ENCODE results near the gene ZNF75A.

- TF ChIP-seq CTCF (optimal IDR thresholded peaks at IDR 0.05 in 1 of 3, IDR thresholded peaks at IDR 0.05 in 1 of 3, conservative IDR thresholded peaks at IDR 0.05 in 1 of 3; ENCODE audit: extremely low read depth in 1 of 3, insufficient read depth in 2 of 3, low read length in 3 of 3) (no peak), EZH2 (IDR thresholded peaks at IDR 0.05; ENCODE audit: low read length) (no peak)
These were observed 22.8 kb downstream of the ZNF75A start for GRCh38 chr16:3328104-3328503.

All from keratinocyte (primary cell).